Measurements from ENCODE around the gene MYO7B. TPM values are rescaled to one million over a fixed set of nuclear protein-coding genes. Genes with fewer than 3 reads are reported as not detected.

The MYO7B gene
- total and polyA plus RNA-seq, 4 donors = 0.51 to 4.7 (median 1.9) TPM

DNA sequence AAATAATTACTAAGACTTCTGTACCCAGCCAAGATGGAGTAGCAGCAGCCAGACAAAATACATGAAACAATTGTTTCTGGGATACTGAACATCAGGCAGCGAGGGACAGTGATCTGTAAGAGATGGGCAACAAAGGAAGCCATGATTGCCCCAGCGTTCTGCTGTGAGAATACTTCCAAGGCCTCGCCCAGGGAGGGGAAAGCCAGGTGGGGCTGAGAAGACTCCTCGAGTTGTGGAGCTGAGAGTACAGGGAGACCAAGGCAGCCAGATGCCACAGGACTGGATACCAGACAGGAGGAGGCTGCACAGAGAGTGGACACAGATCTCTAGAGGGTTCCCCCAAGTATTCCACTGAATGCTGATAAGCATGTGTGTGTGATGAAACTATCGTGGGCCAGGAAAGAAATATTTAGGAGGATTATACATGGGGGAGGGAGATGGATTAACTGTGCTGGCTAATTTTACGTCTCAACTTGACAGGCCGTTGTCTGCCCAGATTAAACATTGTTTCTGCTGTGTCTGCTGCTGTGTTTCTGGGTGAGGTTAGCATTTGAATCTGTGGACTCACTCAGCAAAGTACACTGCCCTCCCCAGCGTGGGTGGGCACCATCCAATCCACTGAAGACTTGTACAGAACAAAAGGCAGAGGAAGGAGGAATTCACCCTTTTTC, 150.1 kb downstream of the MYO7B start:
- no peak overlapping the region for H3K27ac ChIP-seq (ENCODE audit: low read depth in 1 of 2, low read length in 1 of 2)
- H3K9ac ChIP-seq (ENCODE audit: insufficient read depth in 1 of 2, low read length in 2 of 2) = peak overlapping the region in 1 of 2 donors; percentile 6
- DNase-seq (no peak), ATAC-seq (ENCODE audit: insufficient read depth, low FRiP score) (no peak)
- no peaks in the 10 kb centered on the region for H3K27me3 ChIP-seq (ENCODE audit: control insufficient read depth in 3 of 3, insufficient read depth in 3 of 3, low read length in 2 of 3)
- TF ChIP-seq, protein P1, sequence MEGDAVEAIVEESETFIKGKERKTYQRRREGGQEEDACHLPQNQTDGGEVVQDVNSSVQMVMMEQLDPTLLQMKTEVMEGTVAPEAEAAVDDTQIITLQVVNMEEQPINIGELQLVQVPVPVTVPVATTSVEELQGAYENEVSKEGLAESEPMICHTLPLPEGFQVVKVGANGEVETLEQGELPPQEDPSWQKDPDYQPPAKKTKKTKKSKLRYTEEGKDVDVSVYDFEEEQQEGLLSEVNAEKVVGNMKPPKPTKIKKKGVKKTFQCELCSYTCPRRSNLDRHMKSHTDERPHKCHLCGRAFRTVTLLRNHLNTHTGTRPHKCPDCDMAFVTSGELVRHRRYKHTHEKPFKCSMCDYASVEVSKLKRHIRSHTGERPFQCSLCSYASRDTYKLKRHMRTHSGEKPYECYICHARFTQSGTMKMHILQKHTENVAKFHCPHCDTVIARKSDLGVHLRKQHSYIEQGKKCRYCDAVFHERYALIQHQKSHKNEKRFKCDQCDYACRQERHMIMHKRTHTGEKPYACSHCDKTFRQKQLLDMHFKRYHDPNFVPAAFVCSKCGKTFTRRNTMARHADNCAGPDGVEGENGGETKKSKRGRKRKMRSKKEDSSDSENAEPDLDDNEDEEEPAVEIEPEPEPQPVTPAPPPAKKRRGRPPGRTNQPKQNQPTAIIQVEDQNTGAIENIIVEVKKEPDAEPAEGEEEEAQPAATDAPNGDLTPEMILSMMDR (IDR thresholded peaks at IDR 0.05; ENCODE audit: control extremely low read depth, extremely low read depth) = no peak
- no peaks in the 10 kb centered on the region for H3K36me3 ChIP-seq (ENCODE audit: control insufficient read depth in 4 of 4, insufficient read depth in 4 of 4, low read length in 4 of 4)
- H3K9me3 ChIP-seq (ENCODE audit: control insufficient read depth in 4 of 4, insufficient read depth in 3 of 4, low read length in 3 of 4) = peaks cover 0 to 5% (median 0%) of the 10 kb centered on the region in 4 donors
- no peak overlapping the region for H3K4me3 ChIP-seq
- WGBS, 2 donors = 79 to 87% methylated on average over 8 of the region's 8 CpGs
- H3K4me1 ChIP-seq (ENCODE audit: control insufficient read depth in 5 of 5, insufficient read depth in 5 of 5, low read length in 5 of 5) = peaks cover 0 to 30% (median 5%) of the 10 kb centered on the region in 5 donors

Other genes with a start within 250 kb of the MYO7B start
- 10 to 100 TPM; 35.8 to 60.3 TPM for gene ERCC3, start 241.5 kb upstream of the MYO7B start, total RNA-seq
- gene ERCC3, start 241.5 kb upstream of the MYO7B start, polyA plus RNA-seq = 10 to 100 TPM; 18.2 to 30.8 TPM
- gene MAP3K2, start 147.7 kb upstream of the MYO7B start, total RNA-seq = 10 to 100 TPM; 50.1 to 81.0 TPM
- 10 to 100 TPM in 1 of 2 donors, 1 to 10 TPM in 1; 8.1 to 11.6 TPM for gene MAP3K2, start 147.7 kb upstream of the MYO7B start, polyA plus RNA-seq
- gene PROC, start 117.3 kb upstream of the MYO7B start, total RNA-seq = under 1 TPM in 1 of 2 donors, not detected in 1; 0.37 TPM
- gene PROC, start 117.3 kb upstream of the MYO7B start, polyA plus RNA-seq = under 1 TPM; 0.10 to 0.22 TPM
- 10 to 100 TPM; 35.6 to 64.5 TPM for gene IWS1, start 9.2 kb upstream of the MYO7B start, total RNA-seq
- 10 to 100 TPM; 20.3 to 29.6 TPM for gene IWS1, start 9.2 kb upstream of the MYO7B start, polyA plus RNA-seq
- under 1 TPM in 1 of 2 donors, not detected in 1; 0.40 TPM for gene GPR17, start 110.5 kb downstream of the MYO7B start, total RNA-seq
- 1 to 10 TPM in 1 of 2 donors, under 1 TPM in 1; 0.30 to 1.4 TPM for gene GPR17, start 110.5 kb downstream of the MYO7B start, polyA plus RNA-seq
- gene LIMS2, start 139.8 kb downstream of the MYO7B start, total RNA-seq = 100 to 1,000 TPM in 1 of 2 donors, 10 to 100 TPM in 1; 22.2 to 111 TPM
- 100 to 1,000 TPM in 1 of 2 donors, 10 to 100 TPM in 1; 49.6 to 138 TPM for gene LIMS2, start 139.8 kb downstream of the MYO7B start, polyA plus RNA-seq
- 10 to 100 TPM in 1 of 2 donors, 1 to 10 TPM in 1; 7.1 to 11.0 TPM for gene SFT2D3, start 165.8 kb downstream of the MYO7B start, total RNA-seq
- 1 to 10 TPM; 5.0 to 9.9 TPM for gene SFT2D3, start 165.8 kb downstream of the MYO7B start, polyA plus RNA-seq